Measurements from ENCODE around the gene SMIM1.
A peak's percentile ranks its signal among the peaks of the same experiment; 100 is the strongest.

SMIM1 gene

DNA sequence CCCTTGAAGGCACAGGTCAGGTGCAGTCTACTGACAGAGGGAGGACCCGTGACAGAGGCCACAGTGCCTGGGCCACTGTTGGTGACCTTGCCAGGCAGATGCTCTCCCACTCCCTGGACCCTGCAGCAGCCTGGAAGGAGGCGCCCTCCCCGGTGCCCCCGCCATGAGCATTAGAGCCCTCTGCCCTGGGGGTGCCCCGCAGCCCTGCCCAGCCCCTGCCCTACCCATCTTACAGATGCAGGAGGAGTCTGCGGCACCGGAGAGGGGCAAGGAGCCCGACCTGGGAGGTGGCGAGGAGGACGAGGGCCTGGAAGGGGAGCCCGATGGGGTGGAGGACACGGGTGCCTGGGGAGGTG, 9.7 kb upstream of the SMIM1 start:
- Mint-ChIP-seq H3K36me3 (ENCODE audit: low read depth) (no peaks in the 10 kb centered on the region), H3K4me1 (no peaks in the 10 kb centered on the region), H3K4me3 (no peak overlapping the region), H3K27ac (no peak overlapping the region), H3K27me3 (ENCODE audit: low read depth) (peaks cover 28% of the 10 kb centered on the region), H3K9me3 (peaks cover 18% of the 10 kb centered on the region)
- TF ChIP-seq, protein P1, sequence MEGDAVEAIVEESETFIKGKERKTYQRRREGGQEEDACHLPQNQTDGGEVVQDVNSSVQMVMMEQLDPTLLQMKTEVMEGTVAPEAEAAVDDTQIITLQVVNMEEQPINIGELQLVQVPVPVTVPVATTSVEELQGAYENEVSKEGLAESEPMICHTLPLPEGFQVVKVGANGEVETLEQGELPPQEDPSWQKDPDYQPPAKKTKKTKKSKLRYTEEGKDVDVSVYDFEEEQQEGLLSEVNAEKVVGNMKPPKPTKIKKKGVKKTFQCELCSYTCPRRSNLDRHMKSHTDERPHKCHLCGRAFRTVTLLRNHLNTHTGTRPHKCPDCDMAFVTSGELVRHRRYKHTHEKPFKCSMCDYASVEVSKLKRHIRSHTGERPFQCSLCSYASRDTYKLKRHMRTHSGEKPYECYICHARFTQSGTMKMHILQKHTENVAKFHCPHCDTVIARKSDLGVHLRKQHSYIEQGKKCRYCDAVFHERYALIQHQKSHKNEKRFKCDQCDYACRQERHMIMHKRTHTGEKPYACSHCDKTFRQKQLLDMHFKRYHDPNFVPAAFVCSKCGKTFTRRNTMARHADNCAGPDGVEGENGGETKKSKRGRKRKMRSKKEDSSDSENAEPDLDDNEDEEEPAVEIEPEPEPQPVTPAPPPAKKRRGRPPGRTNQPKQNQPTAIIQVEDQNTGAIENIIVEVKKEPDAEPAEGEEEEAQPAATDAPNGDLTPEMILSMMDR (IDR thresholded peaks at IDR 0.05; ENCODE audit: unreplicated experiment in 3 of 3): no peak

DNA sequence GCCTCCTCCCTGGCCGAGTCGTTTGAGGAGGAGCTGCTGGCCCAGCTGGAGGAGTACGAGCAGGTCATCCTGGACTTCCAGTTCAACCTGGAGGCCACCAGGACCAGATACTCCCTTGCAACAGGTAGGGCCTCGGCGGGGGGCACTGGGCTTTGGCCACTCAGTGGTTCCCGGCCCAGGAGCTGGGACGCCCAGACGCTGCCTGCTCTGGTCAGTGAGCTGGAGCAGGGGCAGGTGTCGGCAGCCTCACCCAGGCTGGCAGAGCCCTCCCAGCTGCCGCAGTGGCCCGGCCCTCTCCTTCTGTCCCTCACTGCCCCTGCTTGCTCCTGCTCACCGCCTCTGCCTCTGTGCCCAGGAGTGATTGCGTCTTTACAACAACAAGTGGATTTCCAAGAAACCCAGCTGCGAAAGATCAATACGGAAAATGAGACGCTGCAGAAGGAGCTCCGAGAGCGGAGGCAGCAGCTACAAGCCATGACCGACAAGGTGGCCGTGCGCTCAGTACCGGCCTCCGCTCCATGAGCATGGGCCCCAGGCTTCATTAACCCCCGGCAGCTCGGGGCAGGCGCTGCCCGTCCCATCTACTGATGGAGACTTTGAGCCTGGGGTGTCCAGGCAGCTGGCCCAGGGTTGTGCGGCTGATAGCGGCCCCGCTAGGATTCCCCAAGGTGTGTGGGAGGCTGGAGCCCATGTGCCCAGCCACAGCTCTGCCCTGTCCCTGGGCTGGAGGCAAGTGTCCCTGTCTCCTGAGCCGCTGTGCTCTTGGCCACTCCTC, 9.0 kb upstream of the SMIM1 start:
- H3K27ac Mint-ChIP-seq: no peak overlapping the region
- TF ChIP-seq, protein P1 (IDR thresholded peaks at IDR 0.05; ENCODE audit: unreplicated experiment in 3 of 3): no peak

DNA sequence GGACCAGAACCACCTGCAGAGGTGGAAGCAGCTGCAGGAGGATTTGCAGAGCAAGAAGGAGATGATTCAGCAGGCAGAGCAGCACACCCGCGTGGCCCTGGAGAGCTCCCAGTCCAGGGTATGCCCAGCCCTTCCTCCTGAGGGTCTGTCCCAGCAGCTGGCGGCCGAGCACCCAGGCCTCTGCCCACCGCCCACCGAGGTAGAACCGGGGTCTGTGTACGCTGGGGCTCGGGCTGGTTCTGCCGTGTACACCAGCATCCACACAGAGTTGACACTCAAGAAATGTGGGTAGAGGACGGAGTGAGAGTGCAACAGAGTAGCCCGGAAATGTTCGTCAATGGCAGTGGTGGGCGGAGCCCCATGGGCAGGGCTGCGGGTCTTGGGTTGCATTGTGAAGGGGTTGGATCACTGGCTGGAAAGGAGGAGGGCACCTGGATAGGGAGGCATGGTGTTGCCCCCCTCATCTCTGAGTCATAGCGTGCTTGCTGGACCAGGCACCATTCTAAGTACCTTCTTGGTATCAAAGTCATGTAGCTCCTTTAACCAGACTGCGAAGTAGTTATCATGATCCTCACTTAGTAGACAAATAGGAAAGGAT, 5.1 kb upstream of the SMIM1 start:
- H3K4me3 Mint-ChIP-seq: peak overlapping the region in 1 of 3 experiments; percentile 56
- H3K9me3 Mint-ChIP-seq: peaks cover 5% of the 10 kb centered on the region
- H3K36me3 Mint-ChIP-seq (ENCODE audit: low read depth): no peaks in the 10 kb centered on the region
- H3K27ac Mint-ChIP-seq: no peak overlapping the region
- H3K4me1 Mint-ChIP-seq: peaks cover 5% of the 10 kb centered on the region
- peaks cover 23% of the 10 kb centered on the region for H3K27me3 Mint-ChIP-seq (ENCODE audit: low read depth)
- TF ChIP-seq, protein P1 (IDR thresholded peaks at IDR 0.05; ENCODE audit: unreplicated experiment in 3 of 3): no peak

More for the DNA sequence above, 9.0 kb upstream of the SMIM1 start:
- H3K27me3 Mint-ChIP-seq (ENCODE audit: low read depth): peaks cover 28% of the 10 kb centered on the region
- peaks cover 18% of the 10 kb centered on the region for H3K9me3 Mint-ChIP-seq
- no peaks in the 10 kb centered on the region for H3K4me1 Mint-ChIP-seq
- no peak overlapping the region for H3K4me3 Mint-ChIP-seq
- H3K36me3 Mint-ChIP-seq (ENCODE audit: low read depth): no peaks in the 10 kb centered on the region

DNA sequence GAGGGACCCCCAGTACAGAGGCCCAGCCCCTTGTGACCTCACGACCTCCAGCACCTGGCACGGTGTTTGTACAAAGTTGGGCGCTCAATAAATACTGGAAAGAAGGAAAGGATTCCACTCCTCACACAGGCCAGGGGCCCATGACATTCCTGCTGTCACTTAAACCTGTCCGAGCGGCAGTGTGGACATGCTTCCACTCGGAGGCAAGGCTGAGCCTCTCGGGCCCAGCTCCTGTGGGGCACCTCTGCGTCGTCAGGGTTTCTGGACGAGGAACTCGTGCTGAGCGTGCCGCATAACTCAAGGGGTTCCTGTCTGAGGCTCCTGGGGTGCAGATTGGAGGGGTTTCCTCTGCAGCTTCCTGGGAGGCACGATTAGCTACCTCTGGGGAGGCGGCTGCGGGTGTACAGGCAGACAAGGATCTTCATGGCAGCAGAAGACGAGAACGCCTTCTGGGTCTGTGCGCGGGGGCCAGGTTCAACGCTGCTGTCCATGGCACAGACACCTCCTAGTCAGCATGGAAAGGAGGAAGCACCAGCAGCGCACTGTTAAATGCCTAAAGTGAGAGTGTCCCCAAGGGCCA, 3.6 kb upstream of the SMIM1 start:
- Mint-ChIP-seq H3K36me3 (ENCODE audit: low read depth) (no peaks in the 10 kb centered on the region), H3K4me3 (no peak overlapping the region), H3K9me3 (peaks cover 5% of the 10 kb centered on the region), H3K4me1 (peaks cover 8% of the 10 kb centered on the region), H3K27ac (no peak overlapping the region), H3K27me3 (ENCODE audit: low read depth) (peaks cover 23% of the 10 kb centered on the region)
- TF ChIP-seq, protein P1 (IDR thresholded peaks at IDR 0.05; ENCODE audit: unreplicated experiment in 3 of 3): no peak

DNA sequence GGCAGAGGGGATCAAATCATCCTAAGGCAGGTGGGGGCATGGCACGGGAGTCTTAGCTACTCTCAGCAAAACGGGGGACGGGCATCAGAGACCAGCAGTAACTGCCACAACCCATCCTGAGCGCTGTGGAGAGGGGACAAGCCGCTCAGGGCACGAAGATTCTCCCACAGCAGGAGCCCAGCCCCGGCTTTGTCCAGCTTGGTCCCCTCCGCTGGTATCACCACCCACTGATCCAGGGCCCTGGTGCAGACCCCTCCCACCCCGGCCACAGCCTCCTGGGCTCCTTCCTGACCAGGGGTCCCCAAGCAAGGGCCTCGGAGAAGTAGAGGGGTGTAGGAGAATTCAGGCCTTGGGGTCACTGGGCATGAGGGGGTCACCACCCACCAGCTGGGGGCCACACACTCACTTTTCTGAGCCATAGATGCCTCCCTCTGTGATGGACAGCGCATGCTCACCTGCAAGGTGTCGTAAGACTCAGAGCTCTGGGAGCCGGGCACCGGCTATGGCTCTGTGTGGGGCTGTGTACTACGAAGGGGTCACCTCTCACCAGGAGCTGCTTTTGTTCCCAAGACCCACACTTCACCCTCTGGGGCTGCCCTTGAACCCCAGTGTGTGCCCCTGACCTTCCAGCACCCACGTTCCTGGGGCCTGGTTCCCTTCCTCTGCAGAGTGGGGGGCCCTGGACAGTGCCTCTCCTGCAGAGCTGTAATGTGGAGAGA, 2.3 kb upstream of the SMIM1 start:
- Mint-ChIP-seq H3K9me3 (peaks cover 5% of the 10 kb centered on the region), H3K4me1 (peaks cover 14% of the 10 kb centered on the region), H3K27ac (no peak overlapping the region), H3K36me3 (ENCODE audit: low read depth) (no peaks in the 10 kb centered on the region), H3K27me3 (ENCODE audit: low read depth) (peaks cover 19% of the 10 kb centered on the region), H3K4me3 (peak overlapping the region; percentile 74 to 80 (median 75))
- TF ChIP-seq, protein P1 (IDR thresholded peaks at IDR 0.05; ENCODE audit: unreplicated experiment in 3 of 3): no peak

All from nephron (organoid).